ENCODE data around the gene PRDM16. TPM values are rescaled to one million over a fixed set of nuclear protein-coding genes. Genes with fewer than 3 reads are reported as not detected.

Gene PRDM16
- polyA plus RNA-seq, 3 donors, result not detected

DNA sequence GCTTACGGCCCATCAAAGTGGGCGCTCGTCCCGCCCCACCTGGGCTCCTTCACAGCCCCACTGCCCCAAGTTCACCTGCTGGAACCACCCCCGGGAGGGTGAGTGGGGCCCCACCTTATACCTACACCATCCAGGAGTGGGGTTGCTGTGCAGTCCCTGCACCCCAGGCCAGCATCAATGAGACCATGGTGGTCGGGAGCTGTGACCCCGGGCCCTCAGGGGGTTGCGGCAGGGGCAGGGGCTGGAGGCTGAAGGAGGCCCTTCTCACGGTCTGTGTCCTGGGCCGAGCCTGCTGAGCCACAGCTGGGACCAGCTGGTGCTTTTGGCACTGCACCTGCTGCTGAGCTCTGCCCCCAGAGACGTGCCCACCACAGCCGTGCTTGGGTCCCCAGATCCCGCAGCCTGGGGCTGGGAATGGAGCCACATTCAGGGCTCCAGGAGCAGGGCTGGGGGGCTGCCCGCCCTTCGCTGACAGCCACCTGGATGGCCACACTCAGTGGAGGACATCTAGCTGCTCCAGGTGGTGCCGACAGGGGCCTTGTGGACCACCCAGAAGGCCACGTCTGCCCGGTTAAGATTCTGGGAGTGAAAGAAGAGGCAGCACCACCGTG is 30.3 kb upstream of the PRDM16 start:
- Histone ChIP-seq H3K4me2 (replicated peaks; ENCODE audit: extremely low read depth, low read length, poor library complexity, severe bottlenecking) (no peak overlapping the region), H3K79me2 (ENCODE audit: insufficient read depth, low read length) (no peaks in the 10 kb centered on the region), H3K9me3 (replicated peaks in 1 of 2; ENCODE audit: control insufficient read depth in 1 of 2, insufficient read depth in 1 of 2, low read length in 2 of 2) (no peaks in the 10 kb centered on the region), H3K27me3 (ENCODE audit: control insufficient read depth in 2 of 2, insufficient read depth in 2 of 2, low read length in 2 of 2) (no peaks in the 10 kb centered on the region), H3K9ac (ENCODE audit: insufficient read depth, low read length, poor library complexity, severe bottlenecking) (no peak overlapping the region), H3K27ac (ENCODE audit: low read depth in 1 of 2, low read length in 2 of 2) (no peak overlapping the region), H2AFZ (ENCODE audit: insufficient read depth, low read depth, low read length, poor library complexity, severe bottlenecking) (no peak overlapping the region), H3K4me1 (ENCODE audit: control insufficient read depth in 1 of 2, insufficient read depth in 2 of 2, low read length in 2 of 2) (no peaks in the 10 kb centered on the region), H4K20me1 (ENCODE audit: insufficient read depth, low read length) (no peaks in the 10 kb centered on the region), H3K4me3 (replicated peaks in 1 of 3; ENCODE audit: low read depth in 2 of 3, low read length in 3 of 3) (no peak overlapping the region), H3K36me3 (replicated peaks in 1 of 2; ENCODE audit: control insufficient read depth in 1 of 2, insufficient read depth in 2 of 2, low read length in 2 of 2) (no peaks in the 10 kb centered on the region)
- 91% methylated on average over 15 of the region's 19 CpGs for WGBS (ENCODE audit: insufficient coverage)
- Mint-ChIP-seq H3K4me1 (no peaks in the 10 kb centered on the region), H3K27ac (no peak overlapping the region), H3K27me3 (ENCODE audit: low read depth in 3 of 3) (peaks cover 3 to 8% (median 7%) of the 10 kb centered on the region in 3 donors), H3K36me3 (no peaks in the 10 kb centered on the region), H3K9me3 (no peaks in the 10 kb centered on the region), H3K4me3 (no peak overlapping the region)
- TF ChIP-seq, protein P1, sequence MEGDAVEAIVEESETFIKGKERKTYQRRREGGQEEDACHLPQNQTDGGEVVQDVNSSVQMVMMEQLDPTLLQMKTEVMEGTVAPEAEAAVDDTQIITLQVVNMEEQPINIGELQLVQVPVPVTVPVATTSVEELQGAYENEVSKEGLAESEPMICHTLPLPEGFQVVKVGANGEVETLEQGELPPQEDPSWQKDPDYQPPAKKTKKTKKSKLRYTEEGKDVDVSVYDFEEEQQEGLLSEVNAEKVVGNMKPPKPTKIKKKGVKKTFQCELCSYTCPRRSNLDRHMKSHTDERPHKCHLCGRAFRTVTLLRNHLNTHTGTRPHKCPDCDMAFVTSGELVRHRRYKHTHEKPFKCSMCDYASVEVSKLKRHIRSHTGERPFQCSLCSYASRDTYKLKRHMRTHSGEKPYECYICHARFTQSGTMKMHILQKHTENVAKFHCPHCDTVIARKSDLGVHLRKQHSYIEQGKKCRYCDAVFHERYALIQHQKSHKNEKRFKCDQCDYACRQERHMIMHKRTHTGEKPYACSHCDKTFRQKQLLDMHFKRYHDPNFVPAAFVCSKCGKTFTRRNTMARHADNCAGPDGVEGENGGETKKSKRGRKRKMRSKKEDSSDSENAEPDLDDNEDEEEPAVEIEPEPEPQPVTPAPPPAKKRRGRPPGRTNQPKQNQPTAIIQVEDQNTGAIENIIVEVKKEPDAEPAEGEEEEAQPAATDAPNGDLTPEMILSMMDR (IDR thresholded peaks at IDR 0.05), result no peak
- intact Hi-C loops (cut with micrococcal nuclease), result no loop called here
- DNase-seq, result no peak

DNA sequence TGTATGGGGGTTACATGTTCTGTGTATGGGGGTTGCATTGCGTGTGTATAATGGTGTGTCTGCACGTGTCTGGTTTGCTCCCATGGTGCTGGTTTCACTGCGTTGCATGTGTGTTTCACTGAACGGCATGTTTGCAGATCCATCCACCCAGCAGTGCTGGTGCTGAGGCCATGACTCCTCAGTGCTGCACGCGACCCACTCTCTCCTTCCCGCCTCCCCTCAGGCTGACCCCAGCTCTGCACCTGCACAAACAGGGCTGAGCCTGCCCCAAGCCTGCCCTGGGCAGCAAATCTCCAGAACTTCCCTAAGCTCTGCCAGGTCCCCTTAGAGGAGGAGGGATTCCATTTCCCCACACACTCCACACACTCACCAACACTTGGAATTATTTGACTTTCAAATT is 29.0 kb upstream of the PRDM16 start:
- DNase-seq, result no peak
- WGBS (ENCODE audit: insufficient coverage), result 94% methylated on average over 7 of the region's 7 CpGs
- intact Hi-C loops (cut with micrococcal nuclease), result no loop called here
- H3K27me3 ChIP-seq (ENCODE audit: control insufficient read depth in 2 of 2, insufficient read depth in 2 of 2, low read length in 2 of 2), result no peaks in the 10 kb centered on the region
- Mint-ChIP-seq H3K9me3 (peaks cover 0 to 3% (median 0%) of the 10 kb centered on the region in 7 donors), H3K4me3 (no peak overlapping the region), H3K4me1 (no peaks in the 10 kb centered on the region), H3K27me3 (ENCODE audit: low read depth in 3 of 3) (peaks cover 2 to 10% (median 5%) of the 10 kb centered on the region in 3 donors), H3K36me3 (no peaks in the 10 kb centered on the region), H3K27ac (no peak overlapping the region)
- H3K4me2 ChIP-seq (replicated peaks; ENCODE audit: extremely low read depth, low read length, poor library complexity, severe bottlenecking), result no peak overlapping the region
- H3K9ac ChIP-seq (ENCODE audit: insufficient read depth, low read length, poor library complexity, severe bottlenecking), result no peak overlapping the region
- H3K9me3 ChIP-seq (replicated peaks in 1 of 2; ENCODE audit: control insufficient read depth in 1 of 2, insufficient read depth in 1 of 2, low read length in 2 of 2), result no peaks in the 10 kb centered on the region
- H3K4me1 ChIP-seq (ENCODE audit: control insufficient read depth in 1 of 2, insufficient read depth in 2 of 2, low read length in 2 of 2), result no peaks in the 10 kb centered on the region
- no peak overlapping the region for H3K27ac ChIP-seq (ENCODE audit: low read depth in 1 of 2, low read length in 2 of 2)
- H2AFZ ChIP-seq (ENCODE audit: insufficient read depth, low read depth, low read length, poor library complexity, severe bottlenecking), result no peak overlapping the region
- H3K79me2 ChIP-seq (ENCODE audit: insufficient read depth, low read length), result no peaks in the 10 kb centered on the region
- H3K36me3 ChIP-seq (replicated peaks in 1 of 2; ENCODE audit: control insufficient read depth in 1 of 2, insufficient read depth in 2 of 2, low read length in 2 of 2), result no peaks in the 10 kb centered on the region
- no peak overlapping the region for H3K4me3 ChIP-seq (replicated peaks in 1 of 3; ENCODE audit: low read depth in 2 of 3, low read length in 3 of 3)
- TF ChIP-seq, protein P1 (IDR thresholded peaks at IDR 0.05), result no peak
- no peaks in the 10 kb centered on the region for H4K20me1 ChIP-seq (ENCODE audit: insufficient read depth, low read length)

Measured in CD14-positive monocyte (primary cell).